Non-pigmented ciliary epithelial cell (primary cell): ENCODE data around the gene ITM2B.
"Not testable (repeated sequence)": the region's sequence is repeated elsewhere in the genome, so short reads cannot be mapped to it uniquely, and the experiment has no call there.

Experiments used
- DNase-seq: peaks from one replicate; pipeline ENCODE4 v3.0.0-alpha.2; 2010; ENCODE audit warnings: low read depth

Gene ITM2B

GRCh38 chr13:48224701-48225100 lies 8.3 kb upstream of the ITM2B start:
- no peak for DNase-seq

GRCh38 chr13:48230541-48230940 lies 2.5 kb upstream of the ITM2B start:
- no peak for DNase-seq

GRCh38 chr13:48231080-48231479 lies 1.9 kb upstream of the ITM2B start:
- no peak for DNase-seq

GRCh38 chr13:48231933-48232332 lies 1.1 kb upstream of the ITM2B start:
- DNase-seq = no peak

- no peak for DNase-seq
Observed at GRCh38 chr13:48232420-48233045, 473 bp upstream of the ITM2B start.

GRCh38 chr13:48233889-48234488 lies 983 bp downstream of the ITM2B start:
- DNase-seq = no peak

- no peak for DNase-seq
Observed at GRCh38 chr13:48234566-48235340, 1.7 kb downstream of the ITM2B start.

- no peak for DNase-seq
Observed at GRCh38 chr13:48235341-48236135, 2.5 kb downstream of the ITM2B start.

GRCh38 chr13:48236528-48237353 lies 3.7 kb downstream of the ITM2B start:
- no peak for DNase-seq

GRCh38 chr13:48239369-48239768 lies 6.4 kb downstream of the ITM2B start:
- DNase-seq = not testable (repeated sequence)

- no peak for DNase-seq
Observed at GRCh38 chr13:48241651-48242050, 8.6 kb downstream of the ITM2B start.

GRCh38 chr13:48242677-48243076 lies 9.7 kb downstream of the ITM2B start:
- no peak for DNase-seq

GRCh38 chr13:48244159-48244558 lies 11.2 kb downstream of the ITM2B start:
- DNase-seq = no peak

- no peak for DNase-seq
Observed at GRCh38 chr13:48246102-48246501, 13.1 kb downstream of the ITM2B start.

GRCh38 chr13:48249018-48249417 lies 16.0 kb downstream of the ITM2B start:
- no peak for DNase-seq

- DNase-seq = no peak
Observed at GRCh38 chr13:48251611-48252081, 18.6 kb downstream of the ITM2B start.

- DNase-seq = no peak
Observed at GRCh38 chr13:48252176-48252575, 19.2 kb downstream of the ITM2B start.

GRCh38 chr13:48253849-48254248 lies 20.8 kb downstream of the ITM2B start:
- no peak for DNase-seq

GRCh38 chr13:48255090-48255489 lies 22.1 kb downstream of the ITM2B start:
- no peak for DNase-seq

GRCh38 chr13:48255954-48256353 lies 22.9 kb downstream of the ITM2B start:
- DNase-seq = no peak

- DNase-seq = no peak
Observed at GRCh38 chr13:48258002-48258401, 25.0 kb downstream of the ITM2B start.
